Endothelial cell of umbilical vein (primary cell): ENCODE results near the gene C10orf71. TPM values are rescaled to one million over a fixed set of nuclear protein-coding genes. Genes with fewer than 3 reads are reported as not detected.

Experiments used
- BruUV-seq: library from RNA; stranded (reverse); fragments of 400-500 nt; replicated peaks from 2 replicates; lab custom pipeline; 2021; lab: Mats Ljungman, UMichigan
- CTCF ChIA-PET: fragments of 300-600, 350-600 bp; sonication (Branson Sonifier 250); formaldehyde crosslinking; loops from one replicate; lab custom pipeline; 2021; ENCODE audit warnings: antibody characterized with exemption, inconsistent platforms; lab: Charles Lee
- POLR2A ChIA-PET: fragments of 300-600, 350-600 bp; sonication (Branson Sonifier 250); formaldehyde crosslinking; loops from one replicate; lab custom pipeline; 2021; ENCODE audit warnings: antibody characterized with exemption, inconsistent platforms; lab: Charles Lee
- DNase-seq: peaks from one replicate; pipeline ENCODE4 v3.0.0-alpha.2; 2011; ENCODE audit warnings: low read depth, low spot score
- FAIRE-seq: peaks from 2 replicates; lab custom pipeline; 2011; peaks lifted over from hg19 to GRCh38; lab: Jason Lieb, UNC
- H2AFZ ChIP-seq: 2 replicates; pipeline ENCODE4 v1.6.0; 2012; ENCODE audit warnings: low read depth, low read length, control low read depth, inconsistent platforms
- H3K27ac ChIP-seq: 2 replicates; pipeline ENCODE4 v1.5.1; 2011; ENCODE audit warnings: low read depth, mild to moderate bottlenecking, control low read depth, low read length, moderate library complexity; ENCODE audit not compliant: insufficient read depth
- H3K27me3 ChIP-seq, 2 experiments: 2 replicates each; pipeline versions ENCODE4 v1.6.0 to v1.6.1; 2011; ENCODE audit warnings: low read length in 2 of 2, mixed read lengths in 1 of 2; ENCODE audit not compliant: control insufficient read depth in 2 of 2, insufficient read depth in 2 of 2
- H3K36me3 ChIP-seq, 2 experiments: 2 replicates in 1 of 2; 3 replicates in 1 of 2; pipeline ENCODE4 v1.5.1; 2011; ENCODE audit warnings: low read length in 2 of 2, mild to moderate bottlenecking in 1 of 2, moderate library complexity in 1 of 2; ENCODE audit not compliant: control insufficient read depth in 2 of 2, insufficient read depth in 2 of 2; ENCODE audit errors: extremely low read depth in 1 of 2
- H3K4me1 ChIP-seq: 3 replicates; pipeline ENCODE4 v1.5.1; 2011; ENCODE audit warnings: mild to moderate bottlenecking, low read length; ENCODE audit not compliant: control insufficient read depth, insufficient read depth; ENCODE audit errors: extremely low read depth
- H3K4me2 ChIP-seq: 2 replicates; pipeline ENCODE4 v1.6.1; 2011; ENCODE audit warnings: low read length, control low read depth, mixed read lengths; ENCODE audit not compliant: insufficient read depth
- H3K4me3 ChIP-seq, 3 experiments: fragments of 200-600 bp in 1 of 3; sonication (generic), shearing (Covaris generic) in 1 of 3; replicated peaks in 1 of 3; 2 replicates each; pipeline ENCODE4 v1.5.1; 2011 to 2016; ENCODE audit warnings: control low read depth in 3 of 3, low read length in 3 of 3, mild to moderate bottlenecking in 2 of 3, inconsistent platforms in 1 of 3, low read depth in 1 of 3, moderate library complexity in 1 of 3; ENCODE audit not compliant: insufficient read depth in 1 of 3
- H3K79me2 ChIP-seq: 2 replicates; pipeline ENCODE4 v1.6.0; 2012; ENCODE audit warnings: low read length, inconsistent platforms; ENCODE audit not compliant: control insufficient read depth, insufficient read depth
- H3K9ac ChIP-seq: replicated peaks from 2 replicates; pipeline ENCODE3; 2011; ENCODE audit warnings: low read length, control low read depth; ENCODE audit not compliant: insufficient read depth; ENCODE audit errors: extremely low read depth
- H3K9me1 ChIP-seq: replicated peaks from 3 replicates; pipeline ENCODE4 v1.6.0; 2011; ENCODE audit warnings: mild to moderate bottlenecking, low read length; ENCODE audit not compliant: control insufficient read depth, insufficient read depth; ENCODE audit errors: extremely low read depth
- H3K9me3 ChIP-seq: replicated peaks from 2 replicates; pipeline ENCODE4 v1.5.1; 2012; ENCODE audit warnings: low read length, inconsistent platforms; ENCODE audit not compliant: control insufficient read depth, insufficient read depth
- H4K20me1 ChIP-seq: replicated peaks from 2 replicates; pipeline ENCODE3; 2011; ENCODE audit warnings: mild to moderate bottlenecking, low read length; ENCODE audit not compliant: control insufficient read depth, insufficient read depth; ENCODE audit errors: extremely low read depth
- CTCF ChIP-seq, 2 donors: IDR thresholded peaks; 1 replicate in 1 of 2; 2 replicates in 1 of 2; pipeline ENCODE4 v1.5.1; 2011; ENCODE audit warnings: low read length in 2 of 2, mild to moderate bottlenecking in 2 of 2, moderate library complexity in 2 of 2, control low read depth in 1 of 2, inconsistent platforms in 1 of 2, low read depth in 1 of 2; ENCODE audit not compliant: insufficient read depth in 1 of 2; ENCODE audit errors: extremely low read depth in 1 of 2
- EZH2 ChIP-seq: IDR thresholded peaks from 2 replicates; pipeline ENCODE4 v1.6.1; 2012; ENCODE audit warnings: borderline replicate concordance, low read depth, mild to moderate bottlenecking, moderate library complexity, low read length, inconsistent platforms; ENCODE audit not compliant: severe bottlenecking
- FOS ChIP-seq: IDR thresholded peaks from 2 replicates; pipeline ENCODE4 v1.6.1; 2011; ENCODE audit warnings: mild to moderate bottlenecking, low read length, moderate library complexity, borderline replicate concordance; ENCODE audit not compliant: insufficient read depth
- GATA2 ChIP-seq: IDR thresholded peaks from 2 replicates; pipeline ENCODE4 v1.7.0; 2011; ENCODE audit warnings: low read depth, mild to moderate bottlenecking, moderate library complexity, mixed read lengths, low read length; ENCODE audit not compliant: insufficient read length, insufficient read depth
- JUN ChIP-seq: IDR thresholded peaks from 2 replicates; pipeline ENCODE4 v1.6.1; 2011; ENCODE audit warnings: borderline replicate concordance, low read depth; ENCODE audit not compliant: insufficient read length, insufficient read depth
- MAX ChIP-seq: IDR thresholded peaks from 2 replicates; pipeline ENCODE4 v1.6.1; 2011; ENCODE audit not compliant: insufficient read depth, insufficient read length
- MYC ChIP-seq: IDR thresholded peaks from one replicate; pipeline ENCODE4 v1.6.1; 2011; ENCODE audit warnings: mild to moderate bottlenecking, low read depth, low read length
- POLR2A ChIP-seq: IDR thresholded peaks from 2 replicates; pipeline ENCODE4 v1.6.1; 2012; ENCODE audit warnings: low read depth, mild to moderate bottlenecking, control low read depth, low read length
- POLR2AphosphoS5 ChIP-seq: IDR thresholded peaks from 2 replicates; pipeline ENCODE4 v1.6.1; 2012; ENCODE audit warnings: low read depth, mild to moderate bottlenecking, control low read depth, low read length, moderate library complexity; ENCODE audit not compliant: insufficient read depth
- dilution Hi-C: fragments of 300-500 bp; cut with MboI; formaldehyde crosslinking; loops from one replicate; pipeline ENCODE4 v1.15.0; 2019; ENCODE audit warnings: low sequenced_read_pairs; ENCODE audit not compliant: extremely low pct_ligation_motif_present
- intact Hi-C: fragments of 100-400 bp; cut with micrococcal nuclease; formaldehyde crosslinking; loops from one replicate; pipeline ENCODE4 v1.10.0; 2022
- polyA plus RNA-seq, 4 experiments: library from polyadenylated mRNA; depleted of rRNA in 3 of 4; stranded (reverse) in 3 of 4; unstranded in 1 of 4; fragments of >200 nt; gene quantifications; 2 replicates each; pipeline versions ENCODE4 v1.2.1 to v1.2.3, GENCODE V29; 2011 to 2012; ENCODE audit warnings: missing spikeins in 1 of 4
- total RNA-seq: library from RNA; stranded (reverse); gene quantifications from 2 replicates; pipeline ENCODE4 v1.2.3, GENCODE V29; 2021

C10orf71 gene
- total and polyA plus RNA-seq, 2 donors (not counting 3 experiments of a cell fraction or from before 2014, with no cell fraction given), result not detected

GRCh38 chr10:49311555-49312236, 12.7 kb downstream of the C10orf71 start:
- ChIA-PET POLR2A (no interaction called here), CTCF (no interaction called here)
- no peaks in the 10 kb centered on the region for H3K9me1 ChIP-seq
- FAIRE-seq, result no peak
- TF ChIP-seq GATA2 (no peak), JUN (no peak), MAX (no peak), MYC (no peak), CTCF (IDR thresholded peaks at IDR 0.05; ENCODE audit: extremely low read depth in 1 of 2, insufficient read depth in 1 of 2, low read depth in 1 of 2, low read length in 2 of 2) (no peak), FOS (no peak), POLR2AphosphoS5 (no peak), EZH2 (no peak), POLR2A (no peak)
- H3K9me3 ChIP-seq, result no peaks in the 10 kb centered on the region
- no peak for DNase-seq
- no peak overlapping the region for H3K9ac ChIP-seq
- BruUV-seq, result no TSS peak
- H3K4me1 ChIP-seq, result no peaks in the 10 kb centered on the region
- intact Hi-C loops (no loop called here), dilution Hi-C loops (no loop called here)
- no peak overlapping the region for H3K4me3 ChIP-seq
- H3K27me3 ChIP-seq, result no peaks in the 10 kb centered on the region
- H4K20me1 ChIP-seq, result no peaks in the 10 kb centered on the region
- H3K27ac ChIP-seq, result no peak overlapping the region
- no peak overlapping the region for H3K4me2 ChIP-seq
- no peaks in the 10 kb centered on the region for H3K36me3 ChIP-seq
- no peaks in the 10 kb centered on the region for H3K79me2 ChIP-seq
- H2AFZ ChIP-seq, result no peak overlapping the region
